DMS153 treated with DMSO at 0.1 percent for 48 hours (cell line): ENCODE results near the gene ZC3H12C.
"Not testable (repeated sequence)": the region's sequence is repeated elsewhere in the genome, so short reads cannot be mapped to it uniquely, and the experiment has no call there.

Source experiments
- DNase-seq: peaks from one replicate; lab custom pipeline; 2025; ENCODE audit not compliant: unreplicated experiment; lab: John Stamatoyannopoulos, UW

The ZC3H12C gene

DNA sequence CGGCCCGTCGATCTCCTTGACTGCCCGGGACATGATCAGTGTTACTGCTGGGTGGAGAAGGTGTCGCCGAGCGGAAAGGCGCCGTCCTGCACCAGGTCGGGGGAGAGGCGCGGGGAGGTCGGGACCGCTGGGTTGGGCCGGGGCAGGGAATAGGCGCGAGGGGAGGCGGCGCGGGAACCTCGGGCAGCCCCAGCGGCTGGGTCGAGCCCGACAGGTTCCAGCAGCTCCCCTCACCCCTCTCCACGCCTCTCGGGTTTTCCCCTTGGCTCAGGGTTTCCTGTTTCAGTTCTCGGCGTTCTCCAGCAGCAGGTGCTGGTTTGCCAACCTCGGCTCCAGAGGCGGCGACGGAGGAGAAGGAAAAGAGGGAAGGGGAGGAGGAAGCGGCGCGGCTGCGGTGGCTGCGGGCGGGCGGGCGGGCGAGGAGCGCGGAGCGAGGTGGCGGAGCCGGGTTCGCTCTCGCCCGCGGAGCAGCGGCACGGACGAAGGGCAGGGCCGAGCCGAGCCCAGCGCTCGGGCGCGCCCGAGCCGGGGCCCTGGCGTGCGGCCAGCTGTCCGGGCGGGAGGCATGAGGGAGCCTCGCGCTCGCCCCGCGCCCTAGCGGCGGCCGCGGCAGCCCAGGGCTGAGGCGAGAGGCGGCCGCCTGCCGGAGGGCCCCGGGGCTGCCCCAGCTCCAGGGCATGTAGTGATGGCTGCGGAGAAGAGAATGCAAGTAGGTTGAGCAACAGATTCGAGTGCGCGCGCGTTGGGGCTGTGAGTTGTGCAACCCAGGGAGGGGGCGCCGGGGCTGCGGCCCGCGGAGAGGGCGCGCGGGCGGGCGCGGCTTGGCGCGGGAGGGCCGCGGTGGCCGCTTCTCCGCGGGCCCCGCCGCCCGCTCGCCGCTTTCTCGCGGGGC, at the start of gene ZC3H12C:
Gene ZC3H12C, plus strand, starts transcription at position 878 of the 892 bp plus-strand sequence. CDS start 20 bp downstream, outside the sequence.
- peak; percentile 77 for DNase-seq

DNA sequence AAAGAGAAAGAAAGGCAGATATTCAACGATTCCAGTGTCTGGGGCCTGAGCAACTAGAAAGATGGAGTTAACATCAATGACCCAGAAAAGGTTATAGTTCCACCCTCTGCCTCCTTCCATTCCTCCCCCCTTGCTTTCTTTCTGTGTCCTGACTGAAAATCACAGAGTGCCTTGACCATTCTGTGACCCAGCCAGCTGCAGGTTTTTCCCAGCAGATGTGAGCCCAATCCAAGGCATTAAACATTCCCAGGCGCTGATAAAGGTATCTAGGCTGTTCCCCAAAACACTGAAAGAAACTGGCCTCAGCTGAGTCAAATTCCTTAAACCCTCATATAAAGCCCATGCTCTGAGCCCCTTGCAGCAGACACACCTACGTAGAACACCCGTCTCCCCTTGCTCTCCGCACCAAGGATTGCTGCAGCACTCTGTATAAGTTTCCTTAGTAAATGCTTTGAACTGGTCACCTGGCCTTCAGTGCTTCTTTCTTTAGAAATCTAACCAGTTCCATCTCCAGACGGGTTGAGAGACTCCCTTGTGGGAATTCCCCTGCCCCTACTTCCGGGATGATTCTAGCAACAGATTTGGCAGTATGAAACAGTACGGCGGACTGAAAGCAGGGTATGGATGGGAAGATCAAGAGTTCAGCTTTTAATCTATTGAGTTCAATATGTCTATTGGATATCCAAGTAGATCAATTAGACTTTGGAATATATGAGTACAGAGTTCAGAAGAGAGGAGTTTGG, 48.8 kb upstream of the ZC3H12C start:
- no peak for DNase-seq

DNA sequence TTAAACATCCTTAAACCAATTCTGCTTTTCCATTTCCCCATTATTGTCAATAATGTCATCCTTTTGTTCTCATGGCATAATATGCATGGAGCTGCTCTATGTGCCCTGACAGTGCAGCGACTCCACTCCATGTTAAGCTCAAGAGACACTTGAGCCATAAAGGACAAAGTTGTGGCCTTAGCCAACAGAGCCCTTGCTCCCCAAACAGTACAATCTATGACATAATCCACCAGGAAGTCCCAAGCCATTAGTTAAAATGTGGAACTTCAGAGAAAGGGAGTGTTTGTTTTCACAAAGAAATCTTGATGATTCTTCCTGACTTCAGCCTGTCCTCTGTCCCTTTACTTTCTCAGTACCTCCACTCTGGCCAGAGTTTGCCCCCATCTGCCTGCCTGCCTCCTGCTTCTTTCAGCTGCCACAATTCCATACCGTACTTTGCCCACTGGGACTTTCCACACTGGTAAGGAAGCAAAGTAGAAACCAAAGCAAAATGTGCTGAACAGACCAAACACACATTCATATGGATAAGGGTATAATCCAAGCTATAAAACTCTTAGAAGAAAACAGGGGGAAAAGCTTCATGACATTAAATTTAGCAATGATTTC, 46.3 kb upstream of the ZC3H12C start:
- no peak for DNase-seq

DNA sequence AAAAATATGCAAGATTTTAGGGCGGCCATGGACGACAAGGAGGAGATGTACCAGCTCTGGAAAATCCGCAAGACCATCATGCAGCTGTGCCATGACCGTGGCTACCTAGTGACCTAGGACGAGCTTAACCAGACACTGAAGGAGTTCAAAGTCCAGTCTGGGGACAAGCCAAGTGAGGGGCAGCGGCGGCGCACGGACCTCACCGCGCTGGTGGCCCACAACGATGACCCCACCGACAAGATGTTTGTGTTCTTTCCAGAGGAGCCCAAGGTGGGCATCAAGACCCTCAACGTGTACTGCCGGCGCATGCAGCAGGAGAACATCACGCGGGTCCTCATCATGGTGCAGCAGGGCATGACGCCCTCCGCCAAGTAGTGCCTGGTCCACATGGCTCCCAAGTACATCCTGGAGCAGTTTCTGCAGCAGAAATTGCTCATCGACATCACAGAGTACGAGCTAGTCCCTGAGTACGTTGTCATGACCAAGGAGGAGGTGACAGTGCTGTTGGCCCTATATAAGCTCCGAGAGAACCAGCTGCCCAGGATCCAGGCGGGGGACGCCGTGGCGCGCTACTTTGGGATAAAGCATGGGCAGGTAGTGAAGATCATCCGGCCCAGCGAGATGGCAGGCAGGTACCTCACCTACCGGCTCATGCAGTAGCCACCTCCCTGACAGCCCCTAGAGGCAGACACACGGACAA, 43.5 kb upstream of the ZC3H12C start:
- no peak for DNase-seq

DNA sequence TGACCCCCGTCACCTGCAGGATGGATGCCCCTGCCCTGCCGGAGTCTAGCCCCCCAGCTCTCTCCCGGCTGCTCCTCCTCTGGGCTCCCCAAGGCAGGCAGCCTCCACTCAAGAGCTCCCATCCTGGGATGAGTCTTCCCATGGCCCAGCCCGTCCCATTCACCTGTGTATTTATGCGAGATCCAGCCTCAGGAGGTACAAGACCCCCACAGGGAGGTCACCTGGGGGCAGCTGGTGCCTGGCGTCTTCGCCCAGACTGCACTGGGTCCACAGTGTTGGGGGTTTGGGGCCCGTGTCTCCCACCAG, 43.0 kb upstream of the ZC3H12C start:
- no peak for DNase-seq

DNA sequence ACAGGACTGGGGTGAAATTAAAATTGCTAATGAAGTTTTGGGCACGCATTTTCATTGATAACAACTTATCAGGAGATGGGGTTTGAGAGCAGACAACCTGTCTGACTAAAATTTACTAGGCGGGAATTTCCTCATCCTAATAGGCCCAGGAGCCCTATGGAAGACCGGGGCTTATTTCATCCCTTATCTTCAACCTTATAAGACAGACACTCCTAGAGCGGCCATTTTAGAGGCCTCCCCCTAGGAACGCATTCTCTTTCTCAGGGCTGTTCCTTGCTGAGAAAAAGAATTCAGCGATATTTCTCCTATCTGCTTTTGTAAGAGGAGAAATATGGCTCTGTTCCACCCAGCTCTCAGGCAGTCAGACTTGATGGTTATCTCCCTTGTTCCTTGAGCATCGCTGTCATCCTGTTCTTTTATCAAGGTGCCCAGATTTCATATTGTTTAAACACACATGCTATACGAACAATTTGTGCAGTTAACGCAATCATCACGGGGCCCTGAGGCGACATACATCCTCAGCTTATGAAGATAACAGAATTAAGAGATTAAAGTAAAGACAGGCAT, 39.3 kb upstream of the ZC3H12C start:
- no peak for DNase-seq

DNA sequence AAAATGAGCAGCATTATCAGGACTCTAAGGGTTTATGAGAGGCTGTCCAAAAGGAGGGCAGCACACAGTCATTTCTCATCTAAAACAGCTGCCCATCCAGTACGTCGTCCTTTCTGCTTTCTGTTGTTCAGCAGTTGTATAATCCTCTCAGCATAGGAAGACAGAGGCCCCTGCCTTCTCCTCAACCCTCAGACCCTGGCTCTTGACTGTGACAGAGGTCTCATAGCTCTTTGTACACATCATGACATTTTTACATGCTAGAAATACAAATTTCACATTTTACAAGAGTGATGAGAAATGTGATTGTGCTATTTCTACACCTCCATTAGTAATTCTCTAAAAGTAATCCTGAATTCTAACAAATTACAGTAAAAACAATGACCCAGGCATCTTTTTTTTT, 36.2 kb upstream of the ZC3H12C start:
- DNase-seq, result no peak

DNA sequence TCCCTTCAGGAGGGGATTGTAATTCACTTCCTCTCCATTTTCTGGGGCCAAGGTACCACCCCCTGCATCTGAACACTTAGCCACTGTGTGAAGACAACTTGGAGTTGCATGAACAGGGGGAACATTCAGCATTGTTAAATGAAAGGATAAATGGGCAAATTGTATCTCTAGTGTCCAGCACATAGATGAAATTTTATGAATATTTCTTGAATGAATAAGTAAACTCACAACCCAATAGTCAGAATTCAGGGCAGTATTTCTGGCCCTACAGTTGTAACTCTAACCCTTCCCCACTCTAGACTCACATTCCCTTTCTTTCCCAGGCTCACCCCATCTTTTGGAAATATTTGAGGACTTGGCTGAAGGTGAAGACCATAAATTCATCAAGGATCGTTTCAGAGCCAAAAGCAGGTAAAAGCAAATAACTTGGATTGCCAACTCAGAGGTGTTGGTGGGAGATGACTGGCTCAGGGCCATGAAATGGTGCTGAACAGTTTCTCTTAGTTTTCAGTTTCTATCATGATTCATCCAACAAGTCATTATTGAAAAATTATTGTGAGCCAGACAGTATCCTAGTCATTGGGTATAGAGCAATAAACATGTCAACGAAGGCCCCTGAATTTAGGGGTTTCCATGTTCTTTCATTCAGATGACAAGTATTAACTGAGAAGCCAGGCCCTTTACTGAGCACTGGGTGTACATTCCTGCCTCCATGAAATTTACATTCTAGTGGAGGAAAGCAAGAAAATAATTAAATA, 33.3 kb upstream of the ZC3H12C start:
- DNase-seq, result no peak

DNA sequence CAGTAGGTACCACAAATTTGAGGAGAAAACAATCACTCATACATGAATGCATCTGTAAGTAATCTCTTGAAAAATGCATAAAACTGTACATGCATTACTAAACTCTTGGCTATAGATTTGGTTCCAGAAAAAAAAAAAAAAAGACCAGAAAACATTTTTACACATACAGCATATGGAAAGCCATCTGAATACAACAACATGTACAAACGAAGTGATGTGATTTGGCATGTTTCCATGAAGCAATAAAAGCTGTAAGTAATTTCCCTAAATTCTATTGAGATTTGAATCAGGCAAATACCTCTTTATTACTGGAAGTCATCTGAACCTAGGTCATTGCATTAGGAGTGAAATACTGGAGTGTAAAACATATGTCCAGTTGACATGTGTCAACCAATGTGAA, 31.9 kb upstream of the ZC3H12C start:
- DNase-seq, result no peak

DNA sequence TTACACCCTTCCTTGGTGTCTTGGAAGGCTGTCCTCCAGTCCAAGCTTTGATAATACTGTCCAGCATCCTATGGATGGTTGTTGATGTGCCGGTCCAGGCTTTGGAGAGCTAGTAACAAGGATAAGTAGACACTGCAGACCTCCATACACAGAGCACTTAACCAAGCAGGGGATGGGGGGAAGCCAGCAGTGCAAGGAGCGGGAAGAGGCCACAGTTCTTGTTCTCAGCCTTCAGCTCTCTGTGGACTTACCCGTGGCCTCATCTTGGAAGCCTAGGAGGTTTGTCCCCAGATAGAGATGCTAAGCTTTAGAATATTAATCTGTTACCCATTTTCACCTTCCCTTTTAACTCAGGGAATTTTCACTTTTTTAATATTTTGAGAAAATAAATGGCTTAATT, 30.9 kb upstream of the ZC3H12C start:
- DNase-seq, result no peak

DNA sequence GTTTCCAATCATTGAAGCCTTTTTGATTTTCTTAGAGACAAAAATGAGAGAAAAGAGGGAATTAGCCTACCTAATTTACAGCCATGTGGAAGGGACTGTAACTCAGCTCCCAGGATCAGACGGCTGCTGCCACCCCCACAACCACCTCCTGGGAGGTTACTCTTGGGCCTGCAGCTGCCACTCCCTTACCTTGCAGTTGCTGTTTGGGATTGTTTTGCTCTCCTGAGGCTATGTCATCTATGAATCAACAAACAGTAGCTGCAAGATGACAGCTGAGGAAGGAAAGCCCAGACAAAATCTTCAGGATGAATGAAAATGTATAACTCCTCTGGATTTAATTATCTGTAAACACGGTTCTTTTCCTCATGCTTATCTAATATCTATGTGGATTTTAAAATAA, 28.0 kb upstream of the ZC3H12C start:
- no peak for DNase-seq

DNA sequence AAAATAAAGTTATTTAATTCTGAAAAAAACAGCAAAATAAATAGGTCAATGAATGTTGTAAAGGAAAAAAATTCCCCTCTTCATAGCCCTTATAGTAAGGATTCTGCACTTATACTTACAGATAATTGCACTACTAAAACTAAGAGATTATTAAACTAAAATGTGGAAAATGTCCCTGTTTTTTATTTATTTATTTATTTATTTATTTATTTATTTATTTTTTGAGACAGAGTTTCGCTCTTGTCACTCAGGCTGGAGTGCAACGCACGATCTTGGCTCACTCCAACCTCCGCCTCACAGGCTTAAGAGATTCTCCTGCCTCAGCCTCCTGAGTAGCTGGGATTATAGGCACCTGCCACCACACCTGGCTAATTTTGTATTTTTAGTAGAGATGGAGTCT, 25.2 kb upstream of the ZC3H12C start:
- not testable (repeated sequence) for DNase-seq

DNA sequence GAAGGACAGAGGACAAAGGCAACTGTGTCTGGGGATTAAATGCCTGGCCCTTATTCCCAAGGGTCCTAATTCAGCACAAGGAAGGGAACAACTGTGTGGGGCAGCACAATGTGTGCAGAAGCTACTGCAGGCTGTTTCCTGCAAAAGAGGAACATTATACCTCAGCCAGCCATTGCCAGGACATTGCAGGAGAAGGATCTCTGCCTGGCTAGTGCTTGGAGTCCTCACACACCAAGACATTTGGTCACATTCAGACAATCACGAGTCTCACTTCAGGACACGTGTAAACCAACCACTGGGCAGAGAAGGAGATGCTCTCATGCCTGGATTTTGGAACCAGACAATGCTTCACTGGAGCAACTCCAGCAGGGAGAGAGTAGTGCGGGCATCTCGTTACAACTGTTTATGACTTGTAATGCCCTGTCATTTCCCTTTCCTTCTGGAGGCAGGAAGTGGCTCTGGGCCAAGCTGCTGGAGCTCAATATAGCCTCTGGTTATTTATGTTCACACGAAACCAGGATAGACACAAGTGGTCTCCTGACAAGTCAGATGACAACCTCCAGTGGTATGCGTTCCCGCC, 23.9 kb upstream of the ZC3H12C start:
- peak; percentile 46 for DNase-seq

DNA sequence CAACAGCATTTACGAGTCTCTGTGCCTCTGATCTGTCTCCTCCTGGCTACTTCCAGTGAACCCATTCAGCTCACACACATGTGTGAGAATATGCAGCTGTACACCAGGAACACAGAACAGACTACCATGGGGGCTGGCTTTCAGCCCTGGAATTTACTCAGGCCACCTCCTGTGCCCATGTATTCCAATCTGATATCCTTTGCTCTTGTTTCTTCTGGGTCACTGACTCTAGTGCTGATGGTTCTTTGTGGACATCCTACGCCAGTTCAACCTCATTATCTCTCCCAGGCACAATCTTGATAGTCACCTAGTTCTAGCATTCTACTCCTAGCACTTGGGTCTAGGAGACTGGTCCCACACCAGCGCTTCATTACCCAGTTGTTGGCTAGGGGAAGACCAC, 23.0 kb upstream of the ZC3H12C start:
- no peak for DNase-seq

DNA sequence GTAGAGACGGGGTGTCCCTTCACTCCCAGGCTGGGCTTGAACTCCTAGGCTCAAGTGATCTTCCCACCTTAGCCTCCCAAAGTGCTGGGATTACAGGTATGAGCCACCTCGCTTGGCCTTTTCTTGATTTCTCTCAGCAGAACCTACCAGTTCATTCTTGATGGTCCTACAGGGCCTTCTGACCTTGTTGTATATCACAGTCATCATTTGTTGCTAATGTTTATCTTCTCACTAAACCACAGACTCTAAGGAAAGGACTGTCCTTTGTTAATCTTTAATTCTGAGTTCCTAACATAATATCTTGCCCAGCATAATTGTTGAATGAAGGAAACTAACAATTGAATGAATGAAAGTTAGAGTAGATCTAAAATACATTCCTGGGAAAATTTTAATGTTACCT, 22.0 kb upstream of the ZC3H12C start:
- no peak for DNase-seq

DNA sequence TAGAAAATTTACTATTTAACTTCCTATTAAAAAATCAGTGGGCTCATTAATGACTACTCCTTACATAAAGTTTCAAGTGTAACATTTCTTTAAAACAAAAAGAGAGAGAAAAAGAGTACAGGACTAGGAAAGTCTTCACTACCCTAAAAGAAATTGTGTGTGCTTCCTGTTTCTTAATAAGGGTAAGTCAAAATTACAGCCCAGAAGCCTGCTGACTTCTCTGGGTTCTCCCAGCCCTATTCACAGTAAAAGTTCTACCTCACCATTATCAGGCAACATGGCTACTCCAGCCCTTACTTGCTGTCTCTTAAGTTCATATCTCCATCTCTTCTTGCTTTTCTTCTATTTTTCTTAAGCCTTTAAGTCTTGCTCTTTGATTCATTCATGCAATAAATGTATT, 20.3 kb upstream of the ZC3H12C start:
- no peak for DNase-seq

DNA sequence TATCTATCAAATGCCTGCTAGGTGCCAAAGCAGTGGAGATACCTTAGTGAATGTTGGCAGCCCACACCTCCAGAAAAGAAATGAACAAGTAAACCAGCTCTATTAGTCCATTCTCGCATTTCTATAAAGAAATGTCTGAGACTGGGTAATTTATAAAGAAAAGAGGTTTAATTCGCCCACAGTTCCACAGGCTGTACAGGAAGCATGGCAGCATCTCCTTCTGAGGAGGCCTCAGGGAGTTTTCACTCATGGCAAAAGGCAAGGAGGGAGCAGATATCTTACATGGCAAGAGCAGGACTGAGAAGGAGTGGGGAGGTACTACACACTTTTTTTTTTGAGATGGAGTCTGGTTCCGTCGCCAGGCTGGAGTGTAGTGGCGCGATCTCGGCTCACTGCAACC, 18.7 kb upstream of the ZC3H12C start:
- no peak for DNase-seq

DNA sequence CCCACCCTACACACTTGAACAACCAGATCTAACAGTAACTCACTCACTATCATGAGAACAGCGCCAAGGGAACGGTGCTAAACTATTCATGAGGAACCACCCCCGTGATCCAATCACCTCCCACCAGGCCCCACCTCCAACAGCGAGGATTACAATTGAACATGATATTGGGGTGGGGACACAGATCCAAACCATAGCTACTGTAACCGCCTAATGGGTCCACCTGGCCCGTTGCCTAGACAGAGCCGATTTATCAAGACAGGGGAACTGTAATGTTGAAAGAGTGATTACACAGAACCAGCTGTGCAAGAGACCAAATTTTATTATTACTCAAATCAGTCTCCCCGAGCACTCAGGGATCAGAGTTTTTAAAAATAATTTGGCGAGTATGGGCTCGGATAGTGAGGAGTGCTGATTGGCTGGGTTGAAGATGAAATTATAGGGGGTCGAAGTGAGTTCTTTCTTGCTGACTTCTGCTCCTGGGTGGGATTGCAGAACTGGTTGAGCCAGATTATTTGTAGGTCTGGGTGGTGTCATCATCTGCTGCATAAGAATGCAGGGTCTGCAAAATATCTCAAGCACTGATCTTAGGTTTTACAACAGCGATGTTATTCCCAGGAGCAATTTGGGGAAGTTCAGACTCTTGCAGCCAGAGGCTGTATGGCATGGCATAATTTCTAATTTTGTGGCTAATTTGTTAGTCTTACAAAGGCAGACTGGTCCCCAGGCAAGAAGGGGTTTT, 17.9 kb upstream of the ZC3H12C start:
- DNase-seq, result no peak

DNA sequence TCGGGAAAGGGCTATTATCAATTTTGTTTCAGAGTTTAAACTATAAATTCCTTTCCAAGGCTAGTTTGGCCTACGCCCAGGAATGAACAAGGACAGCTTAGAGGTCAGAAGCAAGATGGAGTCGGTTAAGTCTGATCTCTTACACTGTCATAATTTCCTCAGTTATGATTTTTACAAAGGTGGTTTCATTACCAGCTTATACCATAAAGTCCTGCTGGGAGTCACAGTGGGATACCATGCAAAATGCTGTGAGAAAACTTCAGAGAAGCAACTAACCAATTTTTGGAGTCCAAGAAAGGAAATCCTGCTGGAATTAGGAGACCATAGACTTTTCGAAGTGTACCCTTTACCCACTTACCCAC, 17.4 kb upstream of the ZC3H12C start:
- DNase-seq, result no peak
